T-helper 2 cell treated with Interferon-gamma antibody and Interleukin-4, amounts not matched to agents 100 ng/mL and 5 ng/mL, for 36 hours (primary cell): ENCODE results near the gene TENT4A. TPM values are rescaled to one million over a fixed set of nuclear protein-coding genes. Genes with fewer than 3 reads are reported as not detected.
"Not testable (repeated sequence)": the region's sequence is repeated elsewhere in the genome, so short reads cannot be mapped to it uniquely, and the experiment has no call there.

Experiments used
- intact Hi-C: fragments of 100-400 bp; cut with micrococcal nuclease; formaldehyde crosslinking; loops from one replicate; pipeline ENCODE4 v1.15.1; 2023
- total RNA-seq: library from RNA; stranded (reverse); gene quantifications from 2 replicates; pipeline ENCODE4 v1.2.3, GENCODE V29; 2022

The TENT4A gene
- total RNA-seq, 1 donor from 2014 or later: 35.4 TPM

DNA sequence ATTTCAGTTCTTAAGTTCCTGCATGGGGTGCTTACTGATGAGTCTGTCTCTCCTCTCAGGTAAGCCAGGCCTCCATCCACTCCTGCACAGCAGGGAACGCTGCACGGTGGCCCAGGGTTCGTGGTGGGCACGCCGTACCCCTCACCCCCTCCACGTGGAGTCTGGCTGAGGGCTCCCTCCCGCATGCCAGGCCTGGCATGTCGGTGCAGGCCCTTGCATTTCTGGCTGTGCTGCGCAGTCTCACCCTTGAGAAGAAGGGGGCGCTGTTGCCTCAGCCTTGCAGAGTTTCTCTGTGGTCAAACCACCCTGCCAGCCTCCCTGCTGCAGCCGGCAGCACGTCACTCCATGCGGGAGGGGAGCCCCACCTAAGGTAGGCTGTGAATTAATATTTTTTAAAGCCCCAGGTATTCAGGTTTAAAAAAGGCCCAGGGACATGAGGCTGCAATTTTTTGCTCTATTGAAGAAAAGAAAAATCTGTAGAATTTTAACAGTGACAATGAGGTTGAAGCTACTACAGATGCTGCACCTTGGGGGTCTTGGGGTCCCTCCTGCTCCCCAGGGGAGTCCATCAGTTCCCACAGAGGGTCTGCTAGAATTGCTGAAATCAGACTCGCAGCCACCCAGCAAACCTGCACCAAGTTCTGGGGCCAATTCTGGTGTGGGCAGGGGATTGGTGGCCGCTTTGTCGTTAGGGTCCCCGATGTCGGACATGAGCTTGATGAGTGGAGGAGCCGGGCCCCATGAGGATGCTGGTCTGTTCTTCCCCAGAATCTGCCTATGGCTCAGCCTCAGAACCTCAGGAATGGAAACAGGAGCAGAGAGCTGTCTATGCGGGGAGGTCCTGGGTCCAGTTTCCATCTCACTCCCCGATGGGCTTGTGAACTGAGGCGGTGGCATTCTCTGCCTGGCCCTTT lies 52.6 kb downstream of the TENT4A start:
- intact Hi-C loops: loop anchor here (2.0 to 10.0 kb wide), 2 partner anchors 981 to 1089 kb away; partner anchors contain the start of gene CFAP90

DNA sequence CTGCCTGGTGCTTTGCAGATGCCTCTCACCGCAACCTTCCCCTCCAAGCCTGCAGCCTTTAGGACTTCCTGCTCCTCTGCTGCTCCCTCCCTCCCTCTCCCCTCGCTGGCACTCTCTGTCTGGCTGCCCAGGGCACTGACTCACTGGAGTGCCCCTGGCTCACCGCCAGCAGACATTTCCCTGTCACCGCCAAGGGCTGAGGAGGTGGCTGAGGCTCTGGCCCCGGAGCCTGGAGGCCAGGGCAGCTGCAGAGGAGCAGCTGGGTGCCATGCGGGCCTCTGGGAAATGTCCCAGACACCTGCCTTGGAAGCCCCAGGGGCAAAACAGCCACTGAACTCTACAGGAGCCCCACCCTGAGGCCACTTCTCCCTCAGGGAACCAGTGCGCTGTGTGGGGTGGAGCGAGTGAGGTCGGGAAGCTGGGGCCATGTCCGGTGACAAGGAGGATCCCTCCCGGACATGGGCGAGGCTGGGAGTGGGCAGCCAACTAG lies 53.4 kb downstream of the TENT4A start:
- intact Hi-C loops: loop anchor here (10.0 kb wide), 1 partner anchor 1088 kb away; the partner anchor contains the start of gene CFAP90

DNA sequence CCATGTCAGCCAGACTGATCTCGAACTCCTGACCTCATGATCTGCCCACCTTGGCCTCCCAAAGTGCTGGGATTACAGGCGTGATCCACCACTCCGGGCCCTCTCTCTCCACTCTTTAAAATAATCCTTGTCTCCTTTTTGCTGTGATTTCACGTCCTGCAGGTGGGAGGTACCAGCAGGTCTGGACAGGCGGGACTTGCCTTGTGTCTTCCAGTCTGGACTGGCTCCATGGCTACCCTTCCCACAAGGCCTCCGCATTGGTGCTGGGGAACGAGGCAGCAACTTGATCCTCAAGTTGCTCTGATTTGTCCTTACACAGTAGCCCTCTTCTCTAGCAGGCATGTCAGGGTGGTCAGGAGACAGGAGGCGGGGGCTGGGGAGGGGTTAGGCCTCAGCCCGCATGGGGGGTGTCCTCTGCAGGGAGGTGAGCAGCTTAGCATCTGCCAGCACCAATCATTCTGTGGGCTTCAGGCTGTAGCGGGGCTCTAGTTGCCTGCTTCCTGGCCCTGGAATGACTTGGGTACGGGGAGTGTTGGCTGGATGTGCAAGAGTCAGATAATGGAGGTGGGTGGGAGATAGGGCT lies 54.3 kb downstream of the TENT4A start:
- intact Hi-C loops: loop anchor here (10.0 kb wide), 1 partner anchor 1087 kb away; the partner anchor contains the start of gene CFAP90

DNA sequence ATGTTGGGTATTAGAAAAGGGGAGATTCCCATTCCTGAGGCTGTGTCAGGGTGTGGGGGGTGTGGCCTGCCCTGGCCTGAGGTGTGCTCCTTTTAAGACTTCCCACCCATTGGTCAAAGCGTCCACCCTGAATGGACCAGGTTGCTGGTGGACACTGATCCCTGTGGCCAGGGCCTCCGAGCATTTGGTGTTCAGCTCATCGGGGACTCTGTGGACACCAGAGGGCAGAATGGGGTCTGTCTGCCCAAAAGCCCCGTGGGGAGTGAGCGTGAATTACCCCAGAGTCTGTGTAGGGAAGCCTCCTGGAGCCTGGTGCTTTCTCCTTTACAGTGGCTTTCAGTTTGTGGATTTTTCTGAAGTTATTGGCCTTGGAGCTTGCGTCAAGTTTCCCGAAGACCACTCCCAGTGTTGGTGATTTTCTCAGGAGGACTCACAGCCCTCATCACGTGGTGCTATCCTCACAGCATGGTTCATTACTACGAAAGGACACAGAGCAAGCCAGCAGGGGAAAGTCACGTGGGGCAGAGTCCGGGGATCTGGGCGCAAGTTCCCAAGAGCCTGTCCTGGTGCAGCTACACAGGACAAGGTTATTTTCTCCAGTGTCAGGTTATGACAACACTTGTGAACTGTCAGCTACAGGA lies 55.5 kb downstream of the TENT4A start:
- intact Hi-C loops: loop anchor here (10.0 kb wide), 1 partner anchor 1086 kb away; the partner anchor contains the start of gene CFAP90

DNA sequence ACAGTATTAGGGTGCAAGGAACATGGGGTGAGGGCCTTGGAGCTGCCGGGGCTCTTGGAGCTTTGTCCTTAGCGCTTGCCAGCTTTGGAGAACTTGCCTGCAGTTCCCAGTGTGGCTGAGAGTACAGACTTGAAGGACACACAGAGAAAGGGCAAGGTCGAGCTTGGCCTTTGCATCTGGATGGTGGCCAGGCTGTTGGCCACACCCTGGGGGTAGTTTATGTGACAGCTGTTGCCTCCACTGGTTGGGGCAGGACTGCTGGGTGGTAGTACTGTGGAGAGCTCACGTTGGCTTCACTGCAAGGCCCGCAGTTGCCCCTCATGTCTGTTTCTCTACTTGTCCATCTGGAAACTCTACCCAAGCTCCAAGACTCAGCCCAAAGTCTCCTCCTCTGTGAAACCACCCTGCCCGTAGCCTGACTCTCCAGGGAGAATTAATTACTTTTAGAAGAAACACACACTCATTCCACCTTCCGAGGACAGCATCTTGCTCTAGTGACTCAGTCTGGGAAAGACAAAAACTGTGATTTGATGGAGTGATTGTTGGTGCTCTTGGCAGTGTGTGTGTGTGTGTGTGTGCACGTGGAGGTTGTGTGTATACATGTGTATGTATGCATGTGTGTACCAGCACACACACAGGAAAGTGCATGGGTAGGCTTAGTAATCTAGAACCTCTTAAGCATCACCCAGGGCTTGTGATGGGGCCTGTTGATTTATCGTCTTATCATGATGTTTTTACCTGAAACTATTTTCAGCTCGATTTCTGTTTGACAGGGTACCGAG lies 57.8 kb downstream of the TENT4A start:
- intact Hi-C loops: no loop called here

DNA sequence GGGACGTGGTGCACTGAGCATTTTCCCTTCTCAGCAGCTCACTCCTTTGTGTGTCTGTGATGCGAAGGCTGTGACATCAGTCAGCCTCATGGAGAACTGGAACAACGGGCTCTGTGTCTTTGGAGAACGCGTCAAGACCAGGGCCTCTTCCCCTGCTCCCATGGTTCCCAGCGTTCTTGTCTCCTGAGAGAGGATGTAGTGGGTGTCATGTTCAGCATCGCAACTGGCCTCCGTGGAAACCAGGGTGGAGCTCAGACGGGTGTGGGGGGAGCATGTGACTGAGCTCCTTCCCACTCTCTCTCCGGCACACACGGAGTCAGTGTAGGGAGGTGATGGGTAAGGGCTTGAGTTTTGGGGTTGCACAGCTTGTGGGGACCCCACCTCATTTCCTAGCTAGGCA lies 59.7 kb downstream of the TENT4A start:
- intact Hi-C loops: no loop called here

DNA sequence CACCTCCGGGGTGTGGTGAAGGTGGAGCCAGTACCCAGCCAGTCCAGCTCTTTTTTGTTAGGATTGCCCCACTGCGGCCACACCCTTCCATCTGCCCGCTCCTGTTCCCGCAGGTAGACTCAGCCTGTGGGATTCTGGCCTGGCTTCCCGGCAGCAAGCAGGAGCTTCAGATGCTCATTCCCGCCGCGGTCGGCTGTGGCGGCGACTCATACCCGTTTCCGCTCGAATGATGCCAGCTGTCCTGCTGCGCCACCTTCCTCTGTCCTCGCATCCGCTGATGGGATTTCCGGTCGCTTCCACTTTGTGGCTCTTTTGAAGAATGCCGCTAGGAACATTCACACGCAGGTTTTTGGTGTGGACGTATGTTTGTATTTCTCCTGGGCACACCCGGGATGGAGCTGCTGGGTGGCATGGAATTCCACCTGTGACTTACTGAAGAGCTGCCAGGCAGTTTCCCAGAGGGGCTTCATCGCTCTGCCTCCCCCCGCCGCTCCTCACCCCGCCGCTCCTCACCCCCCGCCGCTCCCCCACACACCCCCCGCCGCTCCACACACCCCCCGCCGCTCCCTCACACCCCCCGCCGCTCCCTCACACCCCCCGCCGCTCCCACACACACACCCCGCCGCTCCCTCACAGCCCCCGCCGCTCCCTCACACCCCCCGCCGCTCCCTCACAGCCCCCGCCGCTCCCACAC lies 60.3 kb downstream of the TENT4A start:
- intact Hi-C loops: no loop called here

DNA sequence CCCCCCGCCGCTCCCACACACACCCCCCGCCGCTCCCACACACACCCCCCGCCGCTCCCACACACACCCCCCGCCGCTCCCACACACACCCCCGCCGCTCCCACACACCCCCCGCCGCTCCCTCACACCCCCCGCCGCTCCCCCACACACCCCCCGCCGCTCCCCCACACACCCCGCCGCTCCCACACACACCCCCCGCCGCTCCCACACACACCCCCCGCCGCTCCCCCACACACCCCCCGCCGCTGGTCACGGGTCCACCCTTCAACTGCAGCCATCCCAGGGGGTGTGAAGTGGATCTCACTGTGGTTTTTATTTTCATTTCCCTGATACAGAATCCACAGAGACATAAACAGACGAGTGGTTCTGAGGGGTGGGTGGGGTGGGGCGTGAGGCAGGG lies 61.0 kb downstream of the TENT4A start:
- intact Hi-C loops: not testable (repeated sequence)

DNA sequence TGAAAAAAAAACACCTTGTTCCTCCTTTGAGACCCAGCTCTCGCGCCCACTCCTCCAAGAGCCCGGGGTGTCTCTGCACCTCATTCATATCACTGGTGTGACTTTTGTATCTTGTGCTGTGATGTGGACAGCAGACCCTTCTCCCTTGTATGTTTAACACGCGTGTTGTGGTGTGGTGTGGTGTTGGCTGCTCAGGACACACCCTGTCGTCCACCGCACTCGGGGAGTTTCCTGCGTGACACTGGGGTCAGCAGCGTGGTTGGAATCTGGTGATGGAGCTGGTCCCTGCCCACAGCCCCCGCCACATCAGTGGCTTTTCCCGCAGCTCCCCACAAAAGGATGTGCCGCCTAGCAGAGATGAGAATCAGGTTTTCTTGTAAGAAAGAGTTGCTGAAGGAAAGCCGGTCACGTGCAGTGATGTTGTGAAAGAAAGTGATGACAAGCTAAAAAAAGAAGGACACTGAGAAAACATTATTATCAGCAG lies 61.5 kb downstream of the TENT4A start:
- intact Hi-C loops: no loop called here

DNA sequence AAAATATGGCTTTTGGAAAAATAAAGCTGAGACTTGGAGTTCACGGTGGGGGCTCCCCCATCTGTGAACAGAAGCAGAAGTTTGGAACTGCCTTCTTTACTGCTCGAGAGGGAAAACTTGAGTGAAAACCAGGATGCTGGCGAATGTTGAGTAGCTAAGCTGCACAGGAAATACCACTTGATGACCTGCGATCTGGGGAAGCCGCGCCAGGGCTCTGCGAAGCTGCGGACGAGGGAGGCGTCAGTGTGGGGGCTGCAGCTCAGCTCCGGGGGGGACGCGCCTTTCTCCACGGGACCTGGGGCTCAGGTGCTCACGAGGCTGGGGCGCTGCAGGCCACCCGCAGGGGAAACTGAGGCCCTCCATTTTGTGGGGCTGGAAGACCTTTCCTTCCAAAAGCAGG lies 62.3 kb downstream of the TENT4A start:
- intact Hi-C loops: no loop called here

DNA sequence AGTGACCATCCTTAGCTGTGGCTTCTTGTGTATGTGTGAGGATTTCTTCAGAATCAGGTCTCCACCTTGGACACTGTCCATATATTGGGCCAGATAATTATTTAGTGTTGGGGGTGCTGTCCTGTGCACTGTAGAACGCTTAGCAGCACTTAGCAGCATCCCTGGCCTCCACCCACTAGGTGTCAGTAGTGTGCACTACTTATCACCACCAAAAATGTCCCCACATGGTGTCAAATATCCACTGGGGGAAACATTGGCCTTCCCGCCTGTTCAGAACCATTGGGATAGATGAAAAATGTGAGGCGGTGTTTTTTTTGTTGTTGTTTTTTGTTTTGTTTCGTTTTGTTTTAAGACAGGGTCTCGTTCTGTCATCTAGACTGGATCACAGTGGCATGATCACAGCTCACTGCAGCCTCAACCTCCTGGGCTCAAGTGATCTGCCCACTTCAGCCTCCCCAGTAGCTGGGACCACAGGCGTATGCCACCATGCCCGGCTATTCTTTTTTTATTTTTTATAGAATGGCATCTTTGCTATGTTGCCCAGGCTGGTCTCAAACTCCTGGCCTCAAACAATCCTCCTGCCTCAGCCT lies 67.7 kb downstream of the TENT4A start:
- intact Hi-C loops: no loop called here

DNA sequence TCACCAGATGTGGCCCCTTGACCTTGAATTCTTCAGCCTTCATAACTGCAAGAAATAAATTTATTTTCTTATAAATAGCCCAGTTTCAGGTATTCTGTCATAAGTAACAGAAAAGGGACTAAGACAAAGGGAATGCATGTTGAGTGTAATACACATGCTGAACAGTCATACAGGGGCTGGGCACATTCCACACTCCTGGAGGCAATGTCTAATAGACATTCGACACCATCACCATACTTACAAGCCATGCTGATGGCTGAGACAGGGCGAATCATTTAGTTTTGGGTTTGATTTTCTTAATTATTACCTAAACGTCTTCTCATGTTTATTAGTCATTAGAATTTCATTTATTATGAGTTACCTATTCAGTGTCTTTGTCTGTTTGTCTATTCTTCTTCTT lies 68.5 kb downstream of the TENT4A start:
- intact Hi-C loops: no loop called here

DNA sequence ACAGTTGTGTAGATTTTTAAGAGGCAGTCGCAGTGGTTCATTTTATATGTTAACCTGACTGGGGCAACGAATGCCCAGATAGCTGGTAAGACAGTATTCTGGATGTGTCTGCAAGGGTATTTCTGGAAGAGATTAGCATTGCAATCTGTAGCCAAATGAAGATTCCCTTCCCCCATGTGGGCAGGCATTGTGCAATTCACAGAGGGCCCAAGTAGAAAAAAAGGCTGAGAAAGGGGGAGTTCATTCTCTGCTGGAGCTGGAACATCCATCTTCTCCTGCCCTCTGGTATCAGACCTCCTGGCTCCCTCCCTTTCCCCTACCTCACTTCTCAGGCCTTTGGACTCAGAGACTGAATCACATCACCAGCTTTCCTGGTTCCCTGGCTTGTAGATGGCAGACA lies 70.6 kb downstream of the TENT4A start:
- intact Hi-C loops: no loop called here

DNA sequence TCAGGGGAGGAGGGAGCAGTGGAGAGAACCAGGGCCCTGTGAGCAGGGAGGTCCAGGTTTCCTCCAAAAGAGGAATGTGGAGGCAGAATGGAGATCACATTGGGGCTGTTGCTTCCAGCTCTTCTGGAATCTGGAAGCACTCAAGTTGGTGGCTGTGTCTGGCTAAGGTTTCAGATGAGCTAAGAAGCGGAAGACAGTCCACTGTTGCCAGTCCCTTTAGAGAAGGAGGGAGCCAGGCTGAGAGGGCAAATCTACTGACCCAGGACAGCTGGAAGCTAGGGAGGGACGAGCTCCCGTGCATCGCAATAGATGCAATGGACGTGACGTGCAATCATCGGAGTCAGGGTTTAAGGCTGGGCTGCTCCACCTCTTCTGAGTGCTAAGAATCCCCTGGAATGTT lies 71.2 kb downstream of the TENT4A start:
- intact Hi-C loops: no loop called here

DNA sequence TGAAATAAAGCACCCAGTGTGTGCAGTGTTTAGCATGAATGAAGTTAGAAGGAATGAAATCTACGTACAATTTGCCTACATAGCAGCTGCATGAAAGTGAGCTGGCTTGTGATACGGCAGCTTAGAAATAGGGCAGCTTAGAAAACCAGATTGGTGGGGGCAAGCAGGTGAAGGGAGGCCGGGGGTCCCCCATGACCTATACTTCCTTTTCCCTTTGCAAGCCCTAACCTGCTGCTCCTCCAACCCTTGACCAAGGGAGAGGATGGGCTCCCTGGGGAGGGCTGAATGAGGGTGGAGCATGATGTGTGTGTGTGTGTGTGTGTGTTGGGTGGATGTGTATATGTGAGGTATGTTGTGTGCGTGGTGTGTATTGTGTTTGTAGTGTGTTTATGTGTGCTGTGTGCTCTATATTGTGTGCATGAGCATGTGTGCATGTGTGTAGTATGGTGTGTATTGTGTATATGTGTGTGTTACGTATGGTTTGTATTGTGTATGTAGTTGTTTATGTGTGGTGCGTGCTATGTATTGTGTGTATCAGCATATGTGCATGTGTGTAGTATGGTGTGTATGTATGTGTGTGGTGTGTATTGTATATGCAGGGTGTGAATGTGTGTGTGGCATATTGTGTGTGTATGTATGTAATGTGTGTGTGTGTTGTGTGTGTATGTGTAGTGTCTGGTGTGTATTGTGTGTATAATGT lies 72.1 kb downstream of the TENT4A start:
- intact Hi-C loops: no loop called here

DNA sequence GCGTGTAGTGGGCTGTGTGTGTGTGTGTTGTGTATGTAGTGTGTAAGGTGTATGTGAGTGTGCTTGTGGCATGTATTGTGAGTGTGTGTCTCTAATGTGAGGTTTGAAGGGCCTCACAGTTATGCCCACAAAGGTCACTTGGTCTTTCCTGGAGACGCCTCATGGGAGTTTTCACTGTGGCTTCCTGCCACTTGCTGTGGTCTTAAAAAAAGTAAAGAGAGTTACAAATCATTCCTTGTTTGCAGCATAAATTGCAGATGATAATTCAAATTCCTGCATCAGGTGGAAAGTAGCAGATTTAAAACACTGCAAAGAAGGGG lies 72.6 kb downstream of the TENT4A start:
- intact Hi-C loops: no loop called here

DNA sequence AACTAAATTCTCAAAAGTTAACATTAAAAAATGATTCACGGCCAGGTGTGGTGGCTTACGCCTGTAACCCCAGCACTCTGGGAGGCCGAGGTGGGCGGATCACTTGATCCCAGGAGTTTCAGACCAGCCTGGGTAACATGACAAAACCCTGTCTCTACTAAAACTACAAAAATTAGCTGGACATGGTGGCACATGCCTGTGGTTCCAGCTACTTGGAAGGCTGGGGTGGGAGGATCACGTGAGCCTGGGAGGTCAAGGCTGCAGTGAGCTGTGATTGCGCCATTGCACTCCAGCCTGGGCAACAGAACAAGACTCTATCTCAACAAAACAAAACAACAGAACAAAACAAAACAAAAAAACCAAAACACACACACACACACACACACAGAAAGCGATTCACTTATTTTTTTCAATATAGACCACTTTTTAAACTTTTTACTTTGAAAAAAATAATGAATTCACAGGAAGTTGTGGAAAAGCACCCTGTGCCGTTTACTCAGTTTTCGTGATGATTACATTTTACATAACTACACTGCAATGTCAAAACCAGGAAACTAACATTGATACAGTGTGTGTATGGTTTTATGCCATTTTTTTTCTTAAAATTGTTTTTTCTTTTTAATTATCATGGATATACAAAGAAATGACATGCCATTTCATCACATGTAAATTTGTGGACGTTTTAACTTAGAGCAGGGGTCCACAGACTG lies 73.7 kb downstream of the TENT4A start:
- intact Hi-C loops: no loop called here

DNA sequence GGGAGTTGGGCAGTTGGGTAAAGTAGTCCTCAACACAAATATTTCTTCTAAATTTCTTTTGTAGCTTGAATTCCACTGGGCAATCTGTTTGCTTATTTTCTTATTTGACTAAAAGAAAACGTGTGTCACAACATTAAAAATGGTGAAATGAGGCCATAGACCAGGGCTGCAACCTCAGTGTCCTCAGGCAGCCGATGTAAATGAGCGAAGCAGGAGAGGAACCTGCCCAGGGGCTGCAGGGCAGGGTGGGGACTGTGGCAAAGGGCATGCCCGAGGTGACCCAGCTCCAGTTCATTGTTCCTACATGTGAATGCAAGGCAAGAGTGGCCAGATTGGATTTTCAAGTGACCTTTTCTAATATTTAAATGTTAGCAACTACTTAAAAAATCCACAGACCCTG lies 74.7 kb downstream of the TENT4A start:
- intact Hi-C loops: no loop called here

DNA sequence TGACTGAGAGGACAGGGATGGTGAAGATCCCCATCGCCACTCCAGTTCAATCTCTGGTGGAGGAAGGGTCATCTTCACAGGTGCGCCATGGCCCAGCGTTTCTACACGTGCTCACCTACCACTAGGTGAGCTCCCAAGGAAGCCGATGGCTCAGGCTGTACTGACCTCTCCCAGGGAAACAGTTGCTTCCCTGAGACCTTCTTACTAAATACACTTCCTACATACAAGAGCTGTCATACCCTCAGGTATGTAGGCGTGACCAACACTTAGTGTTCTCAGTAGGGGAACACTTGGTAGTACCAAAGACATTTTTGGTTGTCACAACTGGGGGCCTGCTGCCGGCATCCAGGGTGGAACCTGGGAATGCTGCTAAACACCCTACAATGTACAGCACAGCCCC lies 75.2 kb downstream of the TENT4A start:
- intact Hi-C loops: no loop called here
